Measurements from ENCODE around the gene SOS1. TPM values are rescaled to one million over a fixed set of nuclear protein-coding genes. Genes with fewer than 3 reads are reported as not detected.

Gene SOS1
- total RNA-seq, 4 donors from 2014 or later, result 19.5 to 46.3 (median 33.3) TPM

DNA sequence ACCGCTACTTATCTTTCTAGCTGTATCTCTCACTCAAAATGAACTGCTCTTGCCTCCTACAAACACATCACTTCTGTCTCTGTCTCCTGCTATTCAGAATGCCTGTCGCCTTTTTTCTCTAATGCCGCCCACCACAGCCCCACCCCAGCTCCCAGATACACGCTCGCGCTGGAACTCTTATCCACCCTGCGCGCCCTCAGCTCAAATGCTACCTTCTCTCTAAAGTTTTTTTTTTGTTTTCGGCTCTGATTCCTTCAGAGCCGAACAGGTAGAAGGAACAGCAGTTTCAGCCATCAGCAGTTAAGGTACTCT, 3.9 kb upstream of the SOS1 start:
- ATAC-seq, result peak in 1 of 2 donors; percentile 2
- in situ Hi-C loops (cut with MboI; ENCODE audit: low sequenced_read_pairs in 4 of 4) (loop anchor here in 1 of 4 donors (5.0 kb wide), 1 partner anchor 103 kb away; no protein-coding TSS in a partner anchor), intact Hi-C loops (cut with DNase I; ENCODE audit: low total_unique reads) (loop anchor here (1.0 to 5.0 kb wide), 3 partner anchors 14 to 747 kb away; partner anchors contain the start of gene ATL2)
- H3K36me3 ChIP-seq, result no peaks in the 10 kb centered on the region
- no peaks in the 10 kb centered on the region for H3K27me3 ChIP-seq
- no peak for DNase-seq
- TF ChIP-seq POLR2A (IDR thresholded peaks at IDR 0.05) (no peak), CTCF (IDR thresholded peaks at IDR 0.05 in 4 of 5, conservative IDR thresholded peaks at IDR 0.05 in 1 of 5) (no peak)
- peaks cover 28 to 34% of the 10 kb centered on the region in 2 donors for H3K4me1 ChIP-seq
- H3K9me3 ChIP-seq, result no peaks in the 10 kb centered on the region
- H3K4me3 ChIP-seq, result peak overlapping the region; percentile 79 to 87 (median 84)
- H3K27ac ChIP-seq, result peak overlapping the region; percentile 90 to 96 (median 95)

DNA sequence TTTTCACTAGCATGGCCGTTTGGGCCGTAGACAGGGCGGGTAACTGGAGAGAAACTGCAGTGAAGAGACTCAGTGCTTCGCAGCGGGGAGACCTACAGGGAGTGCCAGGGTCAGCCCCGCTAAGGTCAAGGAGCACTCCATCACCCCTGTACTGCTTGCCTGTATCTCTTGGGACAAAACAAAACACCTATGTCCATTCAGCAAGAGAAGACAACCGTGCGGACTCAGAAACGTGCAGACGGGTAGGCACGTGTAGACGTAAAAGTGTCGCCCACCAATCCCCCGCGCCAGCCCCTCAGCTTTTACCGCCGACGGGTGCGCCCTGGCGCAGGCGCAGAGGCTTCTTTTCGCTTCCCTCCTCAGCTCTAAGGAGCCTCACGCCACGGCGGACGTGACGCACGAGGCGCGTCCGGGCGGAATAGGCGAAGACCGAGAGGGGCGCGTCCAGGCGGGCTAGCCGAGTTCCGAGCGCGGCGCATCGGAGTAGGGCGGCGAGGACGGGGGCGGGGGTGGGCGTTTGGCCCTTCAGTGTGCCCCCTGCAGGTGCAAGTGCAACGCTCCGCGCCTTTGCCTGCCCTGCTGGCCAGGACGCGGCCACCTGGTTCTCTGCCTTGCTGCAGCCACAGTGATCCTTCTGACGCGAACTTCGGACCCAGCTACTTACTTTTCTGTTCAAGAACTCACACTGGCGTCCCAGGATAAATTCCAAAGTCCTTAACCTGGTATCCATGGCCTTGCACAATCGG, 3.3 kb upstream of the SOS1 start:
- peak; percentile 91 to 93 for DNase-seq
- H3K27ac ChIP-seq, result peak overlapping the region; percentile 90 to 96 (median 95)
- intact Hi-C loops (cut with DNase I; ENCODE audit: low total_unique reads), result loop anchor here (1.0 to 5.0 kb wide), 3 partner anchors 15 to 747 kb away; partner anchors contain the start of gene ATL2
- H3K27me3 ChIP-seq, result no peaks in the 10 kb centered on the region
- no peaks in the 10 kb centered on the region for H3K9me3 ChIP-seq
- peak overlapping the region; percentile 79 to 87 (median 84) for H3K4me3 ChIP-seq
- TF ChIP-seq POLR2A (IDR thresholded peaks at IDR 0.05) (peak; percentile 68 to 82), CTCF (IDR thresholded peaks at IDR 0.05 in 4 of 5, conservative IDR thresholded peaks at IDR 0.05 in 1 of 5) (peak in 3 of 5 experiments; percentile 47 to 68 (median 61))
- H3K4me1 ChIP-seq, result peaks cover 31 to 38% of the 10 kb centered on the region in 2 donors
- in situ Hi-C loops (cut with MboI; ENCODE audit: low sequenced_read_pairs in 4 of 4), result loop anchor here in 1 of 4 donors (5.0 kb wide), 1 partner anchor 103 kb away; no protein-coding TSS in a partner anchor
- no peaks in the 10 kb centered on the region for H3K36me3 ChIP-seq
- peak; percentile 53 to 63 for ATAC-seq

DNA sequence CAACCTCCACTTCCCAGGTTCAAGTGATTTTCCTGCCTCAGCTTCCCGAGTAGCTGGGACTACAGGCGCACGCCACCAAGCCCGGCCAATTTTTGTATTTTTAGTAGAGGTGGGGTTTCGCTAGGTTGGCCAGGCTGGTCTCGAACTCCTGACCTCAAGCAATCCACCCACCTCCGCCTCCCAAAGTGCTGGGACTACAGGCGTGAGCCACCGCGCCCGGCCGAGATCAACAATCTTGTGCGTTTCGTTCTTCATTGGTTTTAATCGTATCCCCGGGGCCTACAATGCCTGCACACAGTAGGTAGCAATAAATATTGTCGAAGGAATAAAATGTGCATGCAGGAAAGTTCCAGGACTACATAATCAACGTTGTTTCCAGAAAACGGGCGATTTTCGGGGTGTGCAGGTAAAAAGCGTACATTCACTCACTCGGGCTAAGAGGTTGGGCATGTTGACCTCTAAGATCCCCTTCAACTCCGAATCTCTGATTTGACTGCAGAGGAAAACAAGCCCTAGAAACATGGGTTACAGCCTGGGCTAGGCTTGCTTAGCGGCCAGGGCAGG, 2.7 kb upstream of the SOS1 start:
- no peaks in the 10 kb centered on the region for H3K36me3 ChIP-seq
- DNase-seq (no peak), ATAC-seq (no peak)
- peaks cover 38 to 44% of the 10 kb centered on the region in 2 donors for H3K4me1 ChIP-seq
- H3K27ac ChIP-seq, result peak overlapping the region; percentile 90 to 96 (median 95)
- in situ Hi-C loops (cut with MboI; ENCODE audit: low sequenced_read_pairs in 4 of 4), result loop anchor here in 1 of 4 donors (5.0 kb wide), 1 partner anchor 104 kb away; no protein-coding TSS in a partner anchor
- H3K9me3 ChIP-seq, result no peaks in the 10 kb centered on the region
- intact Hi-C loops (cut with DNase I; ENCODE audit: low total_unique reads), result loop anchor here (5.0 kb wide), 1 partner anchor 746 kb away; the partner anchor contains the start of gene ATL2
- H3K4me3 ChIP-seq, result peak overlapping the region; percentile 79 to 87 (median 84)
- TF ChIP-seq CTCF (IDR thresholded peaks at IDR 0.05 in 4 of 5, conservative IDR thresholded peaks at IDR 0.05 in 1 of 5) (no peak), POLR2A (IDR thresholded peaks at IDR 0.05) (no peak)
- no peaks in the 10 kb centered on the region for H3K27me3 ChIP-seq

DNA sequence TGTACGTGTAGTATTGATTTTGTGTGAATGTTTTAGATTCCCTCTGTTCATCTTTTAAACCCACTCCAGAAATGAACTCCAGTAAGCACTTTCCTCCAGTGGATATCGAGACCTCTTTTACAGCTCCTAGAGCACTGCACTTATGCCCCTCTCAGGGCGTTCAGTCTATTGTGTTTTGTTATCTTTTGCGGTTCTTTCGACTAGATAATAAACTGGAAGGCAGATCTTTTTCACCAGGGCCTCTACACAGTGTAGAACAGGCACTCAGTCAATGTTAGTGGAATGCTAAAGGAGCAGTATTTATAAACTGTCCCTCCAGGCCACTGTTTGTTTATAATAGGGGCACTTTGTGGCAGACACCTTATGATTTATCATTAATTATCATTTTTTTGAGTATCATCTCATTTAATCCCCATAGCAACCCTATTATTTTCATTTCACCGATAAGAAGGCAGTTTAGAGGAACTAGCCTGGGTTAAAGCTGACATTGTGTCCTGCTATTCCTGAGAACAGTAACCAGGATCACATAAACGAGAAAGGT, 742 bp upstream of the SOS1 start:
- Histone ChIP-seq H3K27ac (peak overlapping the region; percentile 94 to 96 (median 96)), H3K4me1 (peaks cover 57 to 63% of the 10 kb centered on the region in 2 donors), H3K27me3 (no peaks in the 10 kb centered on the region), H3K9me3 (no peaks in the 10 kb centered on the region), H3K4me3 (peak overlapping the region; percentile 76 to 94 (median 85)), H3K36me3 (peaks cover 0 to 5% of the 10 kb centered on the region in 2 donors)
- intact Hi-C loops (cut with DNase I; ENCODE audit: low total_unique reads) (loop anchor here (2.0 to 5.0 kb wide), 2 partner anchors 53 to 744 kb away; partner anchors contain the start of gene ATL2), in situ Hi-C loops (cut with MboI; ENCODE audit: low sequenced_read_pairs in 4 of 4) (loop anchor here in 1 of 4 donors (5.0 kb wide), 1 partner anchor 106 kb away; no protein-coding TSS in a partner anchor)
- ATAC-seq, result no peak
- DNase-seq, result no peak
- TF ChIP-seq CTCF (IDR thresholded peaks at IDR 0.05 in 4 of 5, conservative IDR thresholded peaks at IDR 0.05 in 1 of 5) (no peak), POLR2A (IDR thresholded peaks at IDR 0.05) (no peak)

Data from gastrocnemius medialis (tissue), 4 donors.